CD4-positive, alpha-beta T cell (primary cell): ENCODE data around the gene PHTF1. TPM values are rescaled to one million over a fixed set of nuclear protein-coding genes. Genes with fewer than 3 reads are reported as not detected.

ENCODE experiments used
- ATAC-seq: fragments of 200-7000 bp; cut with Tn5 transposase; one replicate; pipeline ENCODE4 v1.10.0; 2022; ENCODE audit warnings: mild to moderate bottlenecking; ENCODE audit not compliant: poor library complexity
- CTCF ChIA-PET: fragments of 350-600 bp; sonication (Branson Sonifier 250); formaldehyde crosslinking; loops from one replicate; lab custom pipeline; 2021; ENCODE audit warnings: antibody characterized with exemption, inconsistent platforms; lab: Charles Lee
- POLR2A ChIA-PET: fragments of 350-600 bp; sonication (Branson Sonifier 250); formaldehyde crosslinking; loops from one replicate; lab custom pipeline; 2021; ENCODE audit warnings: antibody characterized with exemption, inconsistent platforms; lab: Charles Lee
- DNase-seq, 14 experiments: peaks; one replicate each; pipeline ENCODE4 v3.0.0-alpha.2; 2013 to 2020; ENCODE audit warnings: mixed read lengths in 2 of 14
- H3K27ac ChIP-seq, 2 donors: one replicate each; pipeline versions ENCODE4 v1.5.1 to v1.7.0; 2013; ENCODE audit warnings: low read length in 2 of 2, low read depth in 1 of 2, mild to moderate bottlenecking in 1 of 2
- H3K27me3 ChIP-seq, 2 experiments: 1 replicate in 1 of 2; 2 replicates in 1 of 2; pipeline versions ENCODE4 v1.6.1 to v1.7.0; 2013; ENCODE audit warnings: low read length in 2 of 2, control low read depth in 1 of 2, mild to moderate bottlenecking in 1 of 2, moderate library complexity in 1 of 2; ENCODE audit not compliant: insufficient read depth in 2 of 2, control insufficient read depth in 1 of 2
- H3K36me3 ChIP-seq: one replicate; pipeline ENCODE4 v1.6.1; 2013; ENCODE audit warnings: low read length, control low read depth; ENCODE audit not compliant: insufficient read depth
- H3K4me1 ChIP-seq: one replicate; pipeline ENCODE4 v1.6.1; 2013; ENCODE audit warnings: low read length, control low read depth; ENCODE audit not compliant: insufficient read depth
- H3K4me3 ChIP-seq: one replicate; pipeline ENCODE4 v1.5.1; 2013; ENCODE audit warnings: mild to moderate bottlenecking, low read length, moderate library complexity
- H3K9me3 ChIP-seq, 2 experiments: 1 replicate in 1 of 2; 2 replicates in 1 of 2; pipeline versions ENCODE4 v1.6.1 to v1.7.0; 2013; ENCODE audit warnings: low read length in 2 of 2, mild to moderate bottlenecking in 2 of 2, control low read depth in 1 of 2, moderate library complexity in 1 of 2; ENCODE audit not compliant: control insufficient read depth in 1 of 2, insufficient read depth in 1 of 2
- H3K27ac Mint-ChIP-seq: one replicate; pipeline ENCODE4 v1.8.0; 2020; ENCODE audit warnings: mixed read lengths
- H3K27me3 Mint-ChIP-seq: one replicate; pipeline ENCODE4 v1.8.0; 2021; ENCODE audit warnings: mixed read lengths
- H3K36me3 Mint-ChIP-seq: one replicate; pipeline ENCODE4 v1.8.0; 2021; ENCODE audit warnings: low read depth, mixed read lengths
- H3K4me1 Mint-ChIP-seq: one replicate; pipeline ENCODE4 v1.8.0; 2021; ENCODE audit warnings: low read depth, mixed read lengths
- H3K4me3 Mint-ChIP-seq: one replicate; pipeline ENCODE4 v1.8.0; 2020; ENCODE audit warnings: mild to moderate bottlenecking, mixed read lengths
- H3K9me3 Mint-ChIP-seq: one replicate; pipeline ENCODE4 v1.8.0; 2020; ENCODE audit warnings: mixed read lengths
- CTCF ChIP-seq: fragments of 200-600 bp; IDR thresholded peaks from one replicate; pipeline ENCODE4 v1.8.0; 2022; ENCODE audit warnings: antibody characterized with exemption, mild to moderate bottlenecking
- intact Hi-C, 2 experiments: fragments of 100-400 bp; cut with DNase I in 1 of 2; cut with micrococcal nuclease in 1 of 2; formaldehyde crosslinking; loops; one replicate each; pipeline versions ENCODE4 v1.15.1 to v1.9.0; 2023 to 2025; cut with DNase I, micrococcal nuclease
- total RNA-seq, 174 experiments: library from RNA in 2 of 174; stranded (reverse) in 2 of 174; gene quantifications; one replicate each; pipeline ENCODE4 v1.2.3 and lab custom pipeline; 2021 to 2026

Gene PHTF1
- total RNA-seq, 2 experiments from 2014 or later, result 3.1 to 4.0 TPM

GRCh38 chr1:113783254-113784103 lies 24.2 kb upstream of the PHTF1 start:
- no peaks in the 10 kb centered on the region for H3K27me3 Mint-ChIP-seq
- H3K4me1 ChIP-seq, result peaks cover 37% of the 10 kb centered on the region
- ChIA-PET CTCF (interaction anchor here (1.0 to 1.1 kb wide), 2 partner anchors 9 to 29 kb away, joined by 3 read pairs; partner anchors contain the start of gene RSBN1), POLR2A (interaction anchor here (0.6 to 4.0 kb wide), 12 partner anchors 9 to 1065 kb away, joined by 3 to 59 read pairs (median 4); partner anchors contain the start of genes LRIG2, PHTF1 and RSBN1)
- no peaks in the 10 kb centered on the region for H3K27me3 ChIP-seq
- ATAC-seq (peak; percentile 92), DNase-seq (peak in 10 of 14 experiments; percentile 15 to 90 (median 44))
- H3K27ac ChIP-seq, result peak overlapping the region; percentile 67 to 80
- H3K36me3 Mint-ChIP-seq, result peaks cover 10% of the 10 kb centered on the region
- intact Hi-C loops, result loop anchor here in 1 of 2 experiments (1.0 to 5.0 kb wide), 3 partner anchors 25 to 89 kb away; partner anchors contain the start of genes PHTF1, PTPN22 and RSBN1
- peaks cover 30% of the 10 kb centered on the region for H3K4me1 Mint-ChIP-seq
- H3K9me3 Mint-ChIP-seq, result no peaks in the 10 kb centered on the region
- H3K27ac Mint-ChIP-seq, result no peak overlapping the region
- H3K4me3 ChIP-seq, result peak overlapping the region; percentile 11
- no peak for TF ChIP-seq CTCF
- peak overlapping the region; percentile 49 for H3K4me3 Mint-ChIP-seq
- H3K9me3 ChIP-seq, result no peaks in the 10 kb centered on the region
- H3K36me3 ChIP-seq, result no peaks in the 10 kb centered on the region

GRCh38 chr1:113782406-113782805 lies 23.1 kb upstream of the PHTF1 start:
- H3K4me3 Mint-ChIP-seq, result no peak overlapping the region
- peak overlapping the region; percentile 67 to 80 for H3K27ac ChIP-seq
- ATAC-seq (no peak), DNase-seq (no peak)
- no peaks in the 10 kb centered on the region for H3K9me3 Mint-ChIP-seq
- intact Hi-C loops, result loop anchor here in 1 of 2 experiments (2.0 to 5.0 kb wide), 2 partner anchors 24 to 90 kb away; partner anchors contain the start of genes PHTF1 and PTPN22
- H3K4me3 ChIP-seq, result no peak overlapping the region
- no peaks in the 10 kb centered on the region for H3K9me3 ChIP-seq
- no peaks in the 10 kb centered on the region for H3K27me3 ChIP-seq
- no peaks in the 10 kb centered on the region for H3K27me3 Mint-ChIP-seq
- POLR2A ChIA-PET, result interaction anchor here (2.2 to 3.2 kb wide), 3 partner anchors 19 to 29 kb away, joined by 8 to 33 read pairs (median 25); partner anchors contain the start of genes PHTF1 and RSBN1
- peaks cover 19% of the 10 kb centered on the region for H3K4me1 Mint-ChIP-seq
- TF ChIP-seq CTCF, result no peak
- peaks cover 12% of the 10 kb centered on the region for H3K36me3 Mint-ChIP-seq
- H3K4me1 ChIP-seq, result peaks cover 42% of the 10 kb centered on the region
- CTCF ChIA-PET, result interaction anchor here (0.6 to 1.5 kb wide), 2 partner anchors 24 to 25 kb away, joined by 3 to 4 read pairs; no protein-coding TSS in a partner anchor
- peaks cover 2% of the 10 kb centered on the region for H3K36me3 ChIP-seq
- H3K27ac Mint-ChIP-seq, result no peak overlapping the region

GRCh38 chr1:113780374-113781146 lies 21.3 kb upstream of the PHTF1 start:
- Mint-ChIP-seq H3K27ac (no peak overlapping the region), H3K4me1 (peaks cover 2% of the 10 kb centered on the region), H3K9me3 (no peaks in the 10 kb centered on the region), H3K36me3 (peaks cover 21% of the 10 kb centered on the region), H3K4me3 (no peak overlapping the region), H3K27me3 (no peaks in the 10 kb centered on the region)
- intact Hi-C loops, result loop anchor here in 1 of 2 experiments (5.0 kb wide), 1 partner anchor 92 kb away; the partner anchor contains the start of gene PTPN22
- H3K9me3 ChIP-seq, result no peaks in the 10 kb centered on the region
- TF ChIP-seq CTCF, result no peak
- peak overlapping the region in 1 of 2 donors; percentile 80 for H3K27ac ChIP-seq
- peak overlapping the region; percentile 19 for H3K4me3 ChIP-seq
- H3K36me3 ChIP-seq, result peaks cover 21% of the 10 kb centered on the region
- CTCF ChIA-PET, result no interaction called here
- peaks cover 35% of the 10 kb centered on the region for H3K4me1 ChIP-seq
- no peaks in the 10 kb centered on the region for H3K27me3 ChIP-seq
- ATAC-seq, result peak; percentile 26
- POLR2A ChIA-PET, result interaction anchor here (1.0 to 3.2 kb wide), 5 partner anchors 12 to 124 kb away, joined by 6 to 33 read pairs (median 8); partner anchors contain the start of genes AP4B1, PHTF1 and RSBN1
- DNase-seq, result peak in 3 of 14 experiments; percentile 29 to 72 (median 30)
